Caco-2 (cell line): Measurements from ENCODE around the gene LRRC8B. TPM values are rescaled to one million over a fixed set of nuclear protein-coding genes. Genes with fewer than 3 reads are reported as not detected.

Source experiments
- BruUV-seq: library from RNA; stranded (reverse); fragments of 400-500 nt; replicated peaks from 2 replicates; lab custom pipeline; 2021; lab: Mats Ljungman, UMichigan
- CTCF ChIA-PET: fragments of 300-600 bp; sonication (Branson Sonifier 250); formaldehyde crosslinking; loops from one replicate; lab custom pipeline; 2022; ENCODE audit warnings: antibody characterized with exemption; lab: Charles Lee
- POLR2A ChIA-PET: fragments of 300-600 bp; sonication (Branson Sonifier 250); formaldehyde crosslinking; loops from one replicate; lab custom pipeline; 2022; ENCODE audit warnings: antibody characterized with exemption; lab: Charles Lee
- DNase-seq, 2 experiments: peaks; one replicate each; pipeline versions ENCODE4 v3.0.0 to v3.0.0-alpha.2; 2020 to 2022
- H3K27me3 ChIP-seq: replicated peaks from 2 replicates; pipeline ENCODE4 v1.6.0; 2011; ENCODE audit warnings: low read length; ENCODE audit not compliant: control insufficient read depth, insufficient read depth
- H3K36me3 ChIP-seq: 2 replicates; pipeline ENCODE4 v1.5.1; 2011; ENCODE audit warnings: low read length; ENCODE audit not compliant: control insufficient read depth, insufficient read depth
- H3K4me1 ChIP-seq: fragments of 250-450 bp; sonication (Bioruptor Pico); 2 replicates; pipeline ENCODE4 v1.5.1; 2020; ENCODE audit warnings: mild to moderate bottlenecking
- H3K4me3 ChIP-seq: 2 replicates; pipeline ENCODE4 v1.5.1; 2011; ENCODE audit warnings: low read depth, mild to moderate bottlenecking, control low read depth, low read length
- H3K9me3 ChIP-seq: fragments of 250-450 bp; sonication (Bioruptor Pico); 2 replicates; pipeline ENCODE4 v1.5.1; 2020; ENCODE audit warnings: mild to moderate bottlenecking, moderate library complexity
- H3K27ac Mint-ChIP-seq: one replicate; pipeline ENCODE4 v1.8.0; 2022; ENCODE audit warnings: mixed read lengths; ENCODE audit not compliant: unreplicated experiment
- H3K27me3 Mint-ChIP-seq: one replicate; pipeline ENCODE4 v1.8.0; 2022; ENCODE audit warnings: mixed read lengths; ENCODE audit not compliant: insufficient read depth, unreplicated experiment
- H3K36me3 Mint-ChIP-seq: one replicate; pipeline ENCODE4 v1.8.0; 2022; ENCODE audit warnings: mild to moderate bottlenecking, mixed read lengths; ENCODE audit not compliant: insufficient read depth, unreplicated experiment
- H3K4me1 Mint-ChIP-seq: one replicate; pipeline ENCODE4 v1.8.0; 2022; ENCODE audit warnings: low read depth, mixed read lengths; ENCODE audit not compliant: unreplicated experiment
- H3K4me3 Mint-ChIP-seq: one replicate; pipeline ENCODE4 v1.8.0; 2022; ENCODE audit warnings: mild to moderate bottlenecking, moderate library complexity, mixed read lengths; ENCODE audit not compliant: unreplicated experiment
- H3K9me3 Mint-ChIP-seq: one replicate; pipeline ENCODE4 v1.8.0; 2022; ENCODE audit warnings: mixed read lengths; ENCODE audit not compliant: unreplicated experiment
- intact Hi-C: fragments of 100-400 bp; cut with micrococcal nuclease; formaldehyde crosslinking; loops from one replicate; pipeline ENCODE4 v1.10.0; 2022; ENCODE audit not compliant: unreplicated experiment
- total RNA-seq: library from RNA; stranded (reverse); gene quantifications from 2 replicates; pipeline ENCODE4 v1.2.3, GENCODE V29; 2022
- TF ChIP-seq, protein P1 (sequence below), 2 experiments: fragments of 200-600 bp in 1 of 2; IDR thresholded peaks; 1 replicate in 1 of 2; 2 replicates in 1 of 2; pipeline versions ENCODE4 v1.5.1 to v1.8.0; 2011 to 2022; ENCODE audit warnings: antibody characterized with exemption in 1 of 2, control low read depth in 1 of 2, inconsistent platforms in 1 of 2, low read depth in 1 of 2, low read length in 1 of 2, mild to moderate bottlenecking in 1 of 2, moderate library complexity in 1 of 2; ENCODE audit not compliant: insufficient read depth in 1 of 2, severe bottlenecking in 1 of 2, unreplicated experiment in 1 of 2

Gene LRRC8B
- total RNA-seq, 1 experiment from 2014 or later: 10.8 TPM

DNA sequence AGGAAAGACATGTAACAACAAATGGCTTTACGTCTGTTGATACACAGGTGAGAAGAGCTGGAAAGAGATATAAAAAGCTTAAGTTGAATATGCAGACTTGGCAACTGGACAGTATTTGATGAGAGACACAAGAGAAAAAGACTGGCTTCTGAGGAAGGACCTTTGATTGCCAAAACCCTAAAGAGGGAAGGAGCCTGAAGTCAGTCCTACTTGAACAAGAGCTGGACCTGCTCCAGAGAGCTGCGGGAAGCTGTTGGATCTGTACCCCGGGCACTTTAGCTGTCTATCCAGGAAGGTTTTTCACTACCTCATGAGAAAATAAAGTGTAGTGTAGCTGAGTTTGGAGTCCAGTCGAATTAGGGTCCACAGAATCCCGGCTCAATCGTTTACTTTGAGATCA lies 25.3 kb upstream of the LRRC8B start:
- intact Hi-C loops: no loop called here
- no peak for DNase-seq
- H3K27ac Mint-ChIP-seq: no peak overlapping the region

DNA sequence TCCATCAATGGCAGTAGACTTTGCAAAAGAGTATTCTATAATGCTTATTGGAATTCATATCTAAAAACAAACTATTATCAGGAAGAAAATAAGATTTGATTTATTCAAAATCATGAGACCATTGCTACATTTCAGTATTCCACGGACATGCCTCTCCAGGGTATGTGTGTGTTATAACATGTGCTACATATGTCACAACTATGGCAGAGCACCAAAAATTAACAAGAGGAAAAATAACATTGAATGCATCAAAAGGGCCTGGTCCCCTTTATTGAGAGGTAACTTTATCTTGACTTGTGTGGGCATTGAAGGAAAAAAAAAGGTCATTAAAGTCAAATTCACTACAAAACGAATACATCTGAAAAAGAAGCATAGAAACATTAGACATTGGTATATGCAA lies 22.6 kb upstream of the LRRC8B start:
- no peaks in the 10 kb centered on the region for H3K36me3 Mint-ChIP-seq
- no peaks in the 10 kb centered on the region for H3K4me1 Mint-ChIP-seq
- Histone ChIP-seq H3K4me3 (no peak overlapping the region), H3K9me3 (no peaks in the 10 kb centered on the region), H3K27me3 (no peaks in the 10 kb centered on the region), H3K4me1 (no peaks in the 10 kb centered on the region), H3K36me3 (no peaks in the 10 kb centered on the region)
- TF ChIP-seq, protein P1, sequence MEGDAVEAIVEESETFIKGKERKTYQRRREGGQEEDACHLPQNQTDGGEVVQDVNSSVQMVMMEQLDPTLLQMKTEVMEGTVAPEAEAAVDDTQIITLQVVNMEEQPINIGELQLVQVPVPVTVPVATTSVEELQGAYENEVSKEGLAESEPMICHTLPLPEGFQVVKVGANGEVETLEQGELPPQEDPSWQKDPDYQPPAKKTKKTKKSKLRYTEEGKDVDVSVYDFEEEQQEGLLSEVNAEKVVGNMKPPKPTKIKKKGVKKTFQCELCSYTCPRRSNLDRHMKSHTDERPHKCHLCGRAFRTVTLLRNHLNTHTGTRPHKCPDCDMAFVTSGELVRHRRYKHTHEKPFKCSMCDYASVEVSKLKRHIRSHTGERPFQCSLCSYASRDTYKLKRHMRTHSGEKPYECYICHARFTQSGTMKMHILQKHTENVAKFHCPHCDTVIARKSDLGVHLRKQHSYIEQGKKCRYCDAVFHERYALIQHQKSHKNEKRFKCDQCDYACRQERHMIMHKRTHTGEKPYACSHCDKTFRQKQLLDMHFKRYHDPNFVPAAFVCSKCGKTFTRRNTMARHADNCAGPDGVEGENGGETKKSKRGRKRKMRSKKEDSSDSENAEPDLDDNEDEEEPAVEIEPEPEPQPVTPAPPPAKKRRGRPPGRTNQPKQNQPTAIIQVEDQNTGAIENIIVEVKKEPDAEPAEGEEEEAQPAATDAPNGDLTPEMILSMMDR (IDR thresholded peaks at IDR 0.05; ENCODE audit: insufficient read depth in 1 of 2, low read depth in 1 of 2, low read length in 1 of 2, severe bottlenecking in 1 of 2, unreplicated experiment in 1 of 2): no peak
- no peak for DNase-seq
- peaks cover under 1% of the 10 kb centered on the region for H3K9me3 Mint-ChIP-seq
- H3K4me3 Mint-ChIP-seq: no peak overlapping the region
- BruUV-seq: no TSS peak
- no peaks in the 10 kb centered on the region for H3K27me3 Mint-ChIP-seq
- POLR2A ChIA-PET: no interaction called here
- intact Hi-C loops: no loop called here
- CTCF ChIA-PET: no interaction called here
- no peak overlapping the region for H3K27ac Mint-ChIP-seq

More for the DNA sequence above, 25.3 kb upstream of the LRRC8B start:
- Mint-ChIP-seq H3K27me3 (no peaks in the 10 kb centered on the region), H3K4me1 (no peaks in the 10 kb centered on the region), H3K36me3 (no peaks in the 10 kb centered on the region), H3K4me3 (no peak overlapping the region), H3K9me3 (no peaks in the 10 kb centered on the region)
- no TSS peak for BruUV-seq
- H3K4me3 ChIP-seq: no peak overlapping the region
- no peaks in the 10 kb centered on the region for H3K27me3 ChIP-seq
- TF ChIP-seq, protein P1 (IDR thresholded peaks at IDR 0.05; ENCODE audit: insufficient read depth in 1 of 2, low read depth in 1 of 2, low read length in 1 of 2, severe bottlenecking in 1 of 2, unreplicated experiment in 1 of 2): no peak
- no peaks in the 10 kb centered on the region for H3K4me1 ChIP-seq
- no peaks in the 10 kb centered on the region for H3K36me3 ChIP-seq
- H3K9me3 ChIP-seq: no peaks in the 10 kb centered on the region
- POLR2A ChIA-PET: no interaction called here
- CTCF ChIA-PET: no interaction called here

DNA sequence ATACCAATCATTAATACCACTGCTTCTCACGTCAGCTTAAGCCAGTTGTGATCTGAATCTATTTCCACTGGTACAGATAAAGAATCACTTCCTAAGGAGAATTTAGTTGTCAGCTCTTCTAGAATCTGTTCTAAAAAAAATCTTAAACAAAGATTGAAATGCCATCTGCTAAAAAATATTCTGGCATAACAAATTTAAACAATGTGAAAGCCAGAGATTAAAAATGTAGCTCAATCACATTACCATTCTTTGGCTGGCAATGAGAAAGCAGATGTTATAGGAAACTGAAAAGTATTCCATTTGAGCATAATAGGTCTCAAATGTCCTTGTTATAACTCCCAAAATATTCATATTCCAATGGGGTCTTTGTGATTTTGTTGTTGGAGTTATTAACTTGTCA lies 21.7 kb upstream of the LRRC8B start:
- Mint-ChIP-seq H3K4me3 (no peak overlapping the region), H3K27ac (no peak overlapping the region), H3K27me3 (no peaks in the 10 kb centered on the region), H3K9me3 (peaks cover 9% of the 10 kb centered on the region), H3K4me1 (no peaks in the 10 kb centered on the region), H3K36me3 (no peaks in the 10 kb centered on the region)
- no peaks in the 10 kb centered on the region for H3K27me3 ChIP-seq
- ChIA-PET CTCF (no interaction called here), POLR2A (no interaction called here)
- TF ChIP-seq, protein P1 (IDR thresholded peaks at IDR 0.05; ENCODE audit: insufficient read depth in 1 of 2, low read depth in 1 of 2, low read length in 1 of 2, severe bottlenecking in 1 of 2, unreplicated experiment in 1 of 2): no peak
- no TSS peak for BruUV-seq
- H3K4me3 ChIP-seq: no peak overlapping the region
- intact Hi-C loops: no loop called here
- no peaks in the 10 kb centered on the region for H3K4me1 ChIP-seq
- no peaks in the 10 kb centered on the region for H3K36me3 ChIP-seq
- DNase-seq: no peak
- H3K9me3 ChIP-seq: no peaks in the 10 kb centered on the region
